SK-N-SH treated with all-trans-retinoic acid at 6 μM for 48 hours (cell line): Measurements from ENCODE around the gene PTTG1.

Experiments
- ARNTL ChIP-seq: fragments of 450-650 bp; formaldehyde crosslinking; IDR thresholded peaks from 2 replicates; pipeline ENCODE4 v1.5.0; 2020; ENCODE audit warnings: low read depth, mild to moderate bottlenecking, moderate library complexity, borderline replicate concordance
- BACH2 ChIP-seq: fragments of 250-450 bp; sonication (Bioruptor Pico); IDR thresholded peaks from 2 replicates; pipeline ENCODE4 v1.9.0; 2021; ENCODE audit warnings: mild to moderate bottlenecking, borderline replicate concordance
- CSDC2 ChIP-seq: fragments of 250-450 bp; sonication (Bioruptor Pico); IDR thresholded peaks from 2 replicates; pipeline ENCODE4 v1.5.0; 2020; ENCODE audit warnings: mild to moderate bottlenecking, moderate library complexity
- CSRNP3 ChIP-seq: fragments of 250-450 bp; sonication (Bioruptor Pico); IDR thresholded peaks from 2 replicates; pipeline ENCODE4 v1.5.1; 2021; ENCODE audit warnings: mild to moderate bottlenecking, moderate library complexity
- ESRRG ChIP-seq: fragments of 250-450 bp; sonication (Bioruptor Pico); IDR thresholded peaks from 2 replicates; pipeline ENCODE4 v1.6.1; 2021; ENCODE audit warnings: mild to moderate bottlenecking
- GLIS3 ChIP-seq: fragments of 250-450 bp; sonication (Bioruptor Pico); IDR thresholded peaks from 2 replicates; pipeline ENCODE4 v1.5.0; 2020; ENCODE audit warnings: mild to moderate bottlenecking, moderate library complexity
- ISL1 ChIP-seq: fragments of 250-450 bp; sonication (Bioruptor Pico); IDR thresholded peaks from 2 replicates; pipeline ENCODE4 v2.1.2; 2022; ENCODE audit warnings: mild to moderate bottlenecking, moderate library complexity
- OSR1 ChIP-seq: fragments of 250-450 bp; sonication (Bioruptor Pico); IDR thresholded peaks from 2 replicates; pipeline ENCODE4 v1.8.0; 2022; ENCODE audit warnings: moderate library complexity, mild to moderate bottlenecking, inconsistent platforms
- PPARA ChIP-seq: fragments of 250-450 bp; sonication (Bioruptor Pico); IDR thresholded peaks from 2 replicates; pipeline ENCODE4 v1.5.0; 2020; ENCODE audit warnings: mild to moderate bottlenecking, borderline replicate concordance
- RARB ChIP-seq: fragments of 250-450 bp; sonication (Bioruptor Pico); IDR thresholded peaks from 2 replicates; pipeline ENCODE4 v1.8.0; 2021; ENCODE audit warnings: mild to moderate bottlenecking, moderate library complexity
- TOX ChIP-seq: fragments of 250-450 bp; sonication (Bioruptor Pico); IDR thresholded peaks from 2 replicates; pipeline ENCODE4 v1.8.0; 2021; ENCODE audit warnings: mild to moderate bottlenecking, moderate library complexity, borderline replicate concordance
- ZFP3 ChIP-seq: fragments of 250-450 bp; sonication (Bioruptor Pico); IDR thresholded peaks from 2 replicates; pipeline ENCODE4 v1.5.0; 2020; ENCODE audit warnings: mild to moderate bottlenecking, moderate library complexity
- TF ChIP-seq, protein P1 (sequence below): fragments of 250-450 bp; sonication (Bioruptor Pico); IDR thresholded peaks from 2 replicates; pipeline ENCODE4 v1.8.0; 2020; ENCODE audit warnings: mild to moderate bottlenecking, moderate library complexity, borderline replicate concordance
- TF ChIP-seq, protein P2 (sequence below): fragments of 250-450 bp; sonication (Bioruptor Pico); IDR thresholded peaks from 2 replicates; pipeline ENCODE4 v1.5.1; 2020; ENCODE audit warnings: low read depth, mild to moderate bottlenecking, moderate library complexity

GRCh38 chr5:160455600-160455999, 33.9 kb downstream of the PTTG1 start:
- TF ChIP-seq BACH2 (CRISPR knock-in tag) (no peak), ESRRG (CRISPR knock-in tag) (no peak), TOX (CRISPR knock-in tag) (no peak), ZFP3 (CRISPR knock-in tag) (no peak), RARB (CRISPR knock-in tag) (no peak), GLIS3 (CRISPR knock-in tag) (no peak), ISL1 (no peak), PPARA (no peak), ARNTL (CRISPR knock-in tag) (no peak), CSRNP3 (CRISPR knock-in tag) (no peak), OSR1 (no peak), CSDC2 (CRISPR knock-in tag) (no peak)
- TF ChIP-seq, protein P1, sequence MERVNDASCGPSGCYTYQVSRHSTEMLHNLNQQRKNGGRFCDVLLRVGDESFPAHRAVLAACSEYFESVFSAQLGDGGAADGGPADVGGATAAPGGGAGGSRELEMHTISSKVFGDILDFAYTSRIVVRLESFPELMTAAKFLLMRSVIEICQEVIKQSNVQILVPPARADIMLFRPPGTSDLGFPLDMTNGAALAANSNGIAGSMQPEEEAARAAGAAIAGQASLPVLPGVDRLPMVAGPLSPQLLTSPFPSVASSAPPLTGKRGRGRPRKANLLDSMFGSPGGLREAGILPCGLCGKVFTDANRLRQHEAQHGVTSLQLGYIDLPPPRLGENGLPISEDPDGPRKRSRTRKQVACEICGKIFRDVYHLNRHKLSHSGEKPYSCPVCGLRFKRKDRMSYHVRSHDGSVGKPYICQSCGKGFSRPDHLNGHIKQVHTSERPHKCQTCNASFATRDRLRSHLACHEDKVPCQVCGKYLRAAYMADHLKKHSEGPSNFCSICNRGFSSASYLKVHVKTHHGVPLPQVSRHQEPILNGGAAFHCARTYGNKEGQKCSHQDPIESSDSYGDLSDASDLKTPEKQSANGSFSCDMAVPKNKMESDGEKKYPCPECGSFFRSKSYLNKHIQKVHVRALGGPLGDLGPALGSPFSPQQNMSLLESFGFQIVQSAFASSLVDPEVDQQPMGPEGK: no peak
- TF ChIP-seq, protein P2, sequence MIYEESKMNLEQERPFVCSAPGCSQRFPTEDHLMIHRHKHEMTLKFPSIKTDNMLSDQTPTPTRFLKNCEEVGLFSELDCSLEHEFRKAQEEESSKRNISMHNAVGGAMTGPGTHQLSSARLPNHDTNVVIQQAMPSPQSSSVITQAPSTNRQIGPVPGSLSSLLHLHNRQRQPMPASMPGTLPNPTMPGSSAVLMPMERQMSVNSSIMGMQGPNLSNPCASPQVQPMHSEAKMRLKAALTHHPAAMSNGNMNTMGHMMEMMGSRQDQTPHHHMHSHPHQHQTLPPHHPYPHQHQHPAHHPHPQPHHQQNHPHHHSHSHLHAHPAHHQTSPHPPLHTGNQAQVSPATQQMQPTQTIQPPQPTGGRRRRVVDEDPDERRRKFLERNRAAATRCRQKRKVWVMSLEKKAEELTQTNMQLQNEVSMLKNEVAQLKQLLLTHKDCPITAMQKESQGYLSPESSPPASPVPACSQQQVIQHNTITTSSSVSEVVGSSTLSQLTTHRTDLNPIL: no peak
